Measurements from ENCODE around the gene ITGB2.

ITGB2 gene

DNA sequence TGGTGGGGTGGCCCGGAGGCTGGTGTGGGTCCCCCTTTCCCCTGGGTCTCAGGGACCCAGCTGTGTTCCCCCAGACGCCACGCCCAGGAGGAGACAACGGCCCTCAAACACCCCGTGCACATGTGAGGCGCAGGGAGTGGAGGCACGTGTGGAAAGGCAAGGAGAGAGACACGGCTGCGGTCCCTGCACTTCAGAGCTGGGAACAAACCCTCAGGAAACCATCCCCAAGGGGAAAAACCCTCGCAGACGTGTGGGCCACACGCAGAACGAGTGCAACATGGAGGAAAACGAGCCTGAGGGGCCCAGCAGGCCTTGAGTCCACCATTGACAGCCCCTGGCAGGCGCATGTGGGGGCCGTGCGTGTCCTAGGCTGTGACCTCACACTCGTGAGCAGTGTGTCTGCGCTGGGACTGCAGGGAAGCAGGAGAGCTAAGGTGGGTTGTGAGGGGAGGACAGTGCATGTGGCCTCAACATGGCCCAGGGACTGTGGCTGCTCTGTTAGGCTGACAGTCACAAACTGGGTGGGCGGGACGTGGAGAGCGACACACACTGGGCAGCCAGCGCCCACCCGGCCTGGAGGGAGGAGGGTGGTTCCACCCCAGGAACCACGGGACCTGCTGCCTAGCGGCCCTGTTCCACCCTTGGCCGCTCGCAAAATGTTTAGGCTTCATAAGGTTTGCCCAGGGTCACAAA, 20.0 kb downstream of the ITGB2 start:
- H3K36me3 ChIP-seq (ENCODE audit: insufficient read depth, low read length): no peaks in the 10 kb centered on the region
- H3K27ac ChIP-seq (ENCODE audit: low read depth, low read length, poor library complexity, severe bottlenecking): no peak overlapping the region
- TF ChIP-seq EZH2 (IDR thresholded peaks at IDR 0.05; ENCODE audit: borderline replicate concordance, low read length): no peak
- no peak for TF ChIP-seq CTCF (IDR thresholded peaks at IDR 0.05; ENCODE audit: low read length)

DNA sequence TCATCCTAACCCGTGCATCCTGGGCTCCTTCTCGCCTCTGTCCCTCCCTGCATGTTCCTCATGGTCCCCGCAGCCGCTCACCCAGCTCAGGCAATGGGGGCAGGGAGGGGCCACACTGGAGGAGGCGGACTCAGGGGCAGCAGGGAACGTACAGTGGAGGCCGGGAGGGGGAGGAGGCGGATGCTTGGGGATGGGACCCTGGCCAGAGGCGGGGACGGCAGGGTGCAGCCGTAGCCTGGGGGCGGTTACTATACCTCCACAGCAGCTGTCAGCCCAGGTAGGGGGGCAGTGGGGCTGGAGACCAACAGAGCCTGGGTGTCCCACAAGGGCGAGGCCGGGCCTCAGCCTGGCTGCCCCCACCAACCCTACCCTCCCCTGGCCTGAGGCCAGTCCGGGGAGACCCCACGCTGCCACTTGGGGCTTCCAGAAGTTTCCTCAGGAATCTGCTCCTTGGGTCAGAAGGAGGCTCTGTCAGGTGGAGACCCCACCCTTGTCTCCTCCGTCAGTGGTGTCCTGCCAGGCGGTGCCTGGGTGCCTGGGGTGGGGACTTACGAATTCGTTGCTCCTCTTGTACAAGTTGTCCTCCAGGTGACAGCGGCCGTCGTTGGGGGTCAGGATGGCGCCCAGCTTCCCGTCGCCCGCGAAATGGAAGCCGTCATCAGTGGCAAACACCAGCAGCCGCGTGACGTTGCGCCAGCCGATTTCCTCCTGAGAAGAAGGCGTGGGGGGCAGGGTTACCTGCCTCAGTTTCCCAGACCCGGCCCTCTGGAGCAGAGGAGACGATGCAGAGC, 20.7 kb downstream of the ITGB2 start:
- Histone ChIP-seq H3F3A (ENCODE audit: insufficient read depth, low read length) (no peaks in the 10 kb centered on the region), H3K27me3 (ENCODE audit: insufficient read depth, low read length) (peaks cover 4% of the 10 kb centered on the region; the same call in 1 of the 2 replicates), H3K9ac (ENCODE audit: low read length) (no peak overlapping the region), H3K27ac (ENCODE audit: low read depth, low read length, poor library complexity, severe bottlenecking) (no peak overlapping the region), H3K4me3 (ENCODE audit: low read depth, low read length, poor library complexity, severe bottlenecking) (no peak overlapping the region), H3K4me1 (ENCODE audit: insufficient read depth, low read length, severe bottlenecking) (no peaks in the 10 kb centered on the region), H3K79me2 (ENCODE audit: insufficient read depth, low read length) (no peaks in the 10 kb centered on the region), H3K9me3 (ENCODE audit: low read length) (no peaks in the 10 kb centered on the region), H4K20me1 (ENCODE audit: insufficient read depth, low read length) (no peaks in the 10 kb centered on the region), H3K4me2 (ENCODE audit: low read length) (no peak overlapping the region), H3K36me3 (ENCODE audit: insufficient read depth, low read length) (no peaks in the 10 kb centered on the region), H2AFZ (ENCODE audit: low read length) (no peak overlapping the region), H3K9me2 (ENCODE audit: low read depth, low read length) (no peaks in the 10 kb centered on the region)
- TF ChIP-seq CTCF (IDR thresholded peaks at IDR 0.05; ENCODE audit: low read length) (no peak), EZH2 (IDR thresholded peaks at IDR 0.05; ENCODE audit: borderline replicate concordance, low read length) (no peak)

More for the DNA sequence above, 20.0 kb downstream of the ITGB2 start:
- H3K79me2 ChIP-seq (ENCODE audit: insufficient read depth, low read length): no peaks in the 10 kb centered on the region
- H4K20me1 ChIP-seq (ENCODE audit: insufficient read depth, low read length): no peaks in the 10 kb centered on the region
- no peaks in the 10 kb centered on the region for H3K9me2 ChIP-seq (ENCODE audit: low read depth, low read length)
- H3K27me3 ChIP-seq (ENCODE audit: insufficient read depth, low read length): peaks cover 4% of the 10 kb centered on the region; the same call in 1 of the 2 replicates
- H3K9ac ChIP-seq (ENCODE audit: low read length): no peak overlapping the region
- no peak overlapping the region for H2AFZ ChIP-seq (ENCODE audit: low read length)
- no peaks in the 10 kb centered on the region for H3K4me1 ChIP-seq (ENCODE audit: insufficient read depth, low read length, severe bottlenecking)
- no peaks in the 10 kb centered on the region for H3F3A ChIP-seq (ENCODE audit: insufficient read depth, low read length)
- H3K4me2 ChIP-seq (ENCODE audit: low read length): no peak overlapping the region
- H3K9me3 ChIP-seq (ENCODE audit: low read length): no peaks in the 10 kb centered on the region
- no peak overlapping the region for H3K4me3 ChIP-seq (ENCODE audit: low read depth, low read length, poor library complexity, severe bottlenecking)

DNA sequence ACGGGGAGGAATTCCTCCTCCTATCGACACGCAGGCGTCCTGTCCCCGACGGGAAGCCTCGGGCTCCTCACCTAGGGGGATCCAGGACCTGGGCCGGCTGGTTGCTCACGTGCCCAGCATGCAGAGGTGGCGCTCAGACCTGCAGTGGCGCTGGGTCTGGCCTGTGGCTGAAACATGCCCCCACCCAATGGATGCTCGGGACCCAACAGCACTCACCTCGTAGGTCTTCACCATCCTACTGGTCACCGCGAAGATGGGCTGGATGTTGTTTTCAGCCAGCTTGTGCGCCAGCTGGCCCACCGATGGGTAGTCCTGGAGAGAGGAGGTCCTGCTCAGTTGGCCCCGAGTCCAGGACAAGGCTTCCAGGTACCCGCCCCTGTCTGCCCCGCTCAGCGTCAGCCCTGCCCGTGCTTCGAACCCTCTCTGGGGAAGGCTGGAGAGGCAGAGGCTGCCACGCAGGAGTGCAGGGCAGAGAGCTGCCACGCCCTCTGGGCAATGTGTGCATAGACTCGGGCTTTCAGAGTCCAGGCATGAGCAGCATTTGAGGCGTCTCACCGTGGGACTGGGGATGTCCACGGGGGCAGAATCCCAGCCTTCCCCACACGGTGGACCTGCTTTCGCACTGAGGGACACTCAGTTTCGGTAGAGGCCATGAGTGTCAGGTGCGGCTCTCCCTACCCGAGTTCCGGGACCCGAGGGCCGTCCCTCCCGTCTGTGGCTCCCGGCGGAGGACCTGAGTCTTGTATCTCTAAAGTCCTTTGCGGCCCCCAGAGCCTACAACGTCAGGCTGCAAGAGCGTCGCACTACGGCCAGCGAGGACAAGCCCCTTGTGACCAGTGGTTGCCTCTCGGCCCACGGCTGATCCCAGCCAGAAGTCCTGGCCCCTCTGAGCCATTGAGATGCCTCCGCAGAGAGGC, 21.6 kb downstream of the ITGB2 start:
- TF ChIP-seq CTCF (IDR thresholded peaks at IDR 0.05; ENCODE audit: low read length) (no peak), EZH2 (IDR thresholded peaks at IDR 0.05; ENCODE audit: borderline replicate concordance, low read length) (no peak)
- Histone ChIP-seq H3K4me1 (ENCODE audit: insufficient read depth, low read length, severe bottlenecking) (no peaks in the 10 kb centered on the region), H3K4me3 (ENCODE audit: low read depth, low read length, poor library complexity, severe bottlenecking) (no peak overlapping the region), H3K9ac (ENCODE audit: low read length) (no peak overlapping the region), H3K9me2 (ENCODE audit: low read depth, low read length) (no peaks in the 10 kb centered on the region), H3F3A (ENCODE audit: insufficient read depth, low read length) (no peaks in the 10 kb centered on the region), H3K9me3 (ENCODE audit: low read length) (no peaks in the 10 kb centered on the region), H4K20me1 (ENCODE audit: insufficient read depth, low read length) (no peaks in the 10 kb centered on the region), H3K36me3 (ENCODE audit: insufficient read depth, low read length) (no peaks in the 10 kb centered on the region), H2AFZ (ENCODE audit: low read length) (no peak overlapping the region), H3K4me2 (ENCODE audit: low read length) (no peak overlapping the region), H3K79me2 (ENCODE audit: insufficient read depth, low read length) (no peaks in the 10 kb centered on the region), H3K27me3 (ENCODE audit: insufficient read depth, low read length) (no peaks in the 10 kb centered on the region; the same call in 1 of the 2 replicates), H3K27ac (ENCODE audit: low read depth, low read length, poor library complexity, severe bottlenecking) (no peak overlapping the region)

All from OCI-LY1 (cell line).